ENCODE measurements around the gene IFI27L1. TPM values are rescaled to one million over a fixed set of nuclear protein-coding genes. Genes with fewer than 3 reads are reported as not detected.
A peak's percentile ranks its signal among the peaks of the same experiment; 100 is the strongest.

Gene IFI27L1
- total RNA-seq, 1 experiment from 2014 or later, result 19.6 TPM

DNA sequence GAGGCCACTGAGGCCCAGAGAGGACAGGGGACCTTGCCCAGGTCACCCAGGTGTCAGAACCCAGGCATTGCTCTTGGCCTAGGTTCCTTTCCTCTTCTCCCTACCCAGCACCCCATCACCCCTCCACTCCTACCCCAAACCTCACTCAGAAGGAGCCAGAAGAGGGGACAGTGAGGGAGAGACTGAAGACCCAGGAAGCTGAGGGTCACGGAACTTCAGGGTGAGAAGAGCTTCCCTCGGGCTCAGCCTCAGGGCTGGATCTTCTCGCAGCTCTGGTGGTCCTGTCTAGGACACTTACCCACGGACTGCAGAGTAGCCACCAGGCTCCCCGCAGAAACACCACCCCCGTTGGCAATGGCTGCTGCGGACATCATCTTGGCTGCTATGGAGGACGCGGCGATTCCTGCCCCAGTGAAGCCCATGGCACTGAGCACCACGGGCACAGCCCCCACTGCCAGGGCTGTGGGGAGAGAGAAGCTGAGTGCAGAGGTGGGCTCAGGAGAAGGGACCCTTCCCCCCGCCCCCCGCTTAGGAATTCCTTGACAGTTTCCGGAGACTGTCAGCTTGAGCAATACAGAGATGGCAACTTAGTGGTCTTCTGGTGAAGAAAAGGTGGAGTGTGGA lies 47.2 kb downstream of the IFI27L1 start:
- POLR2A ChIA-PET, result interaction anchor here (0.5 kb wide), 1 partner anchor 56 kb away, joined by 3 read pairs; no protein-coding TSS in a partner anchor

DNA sequence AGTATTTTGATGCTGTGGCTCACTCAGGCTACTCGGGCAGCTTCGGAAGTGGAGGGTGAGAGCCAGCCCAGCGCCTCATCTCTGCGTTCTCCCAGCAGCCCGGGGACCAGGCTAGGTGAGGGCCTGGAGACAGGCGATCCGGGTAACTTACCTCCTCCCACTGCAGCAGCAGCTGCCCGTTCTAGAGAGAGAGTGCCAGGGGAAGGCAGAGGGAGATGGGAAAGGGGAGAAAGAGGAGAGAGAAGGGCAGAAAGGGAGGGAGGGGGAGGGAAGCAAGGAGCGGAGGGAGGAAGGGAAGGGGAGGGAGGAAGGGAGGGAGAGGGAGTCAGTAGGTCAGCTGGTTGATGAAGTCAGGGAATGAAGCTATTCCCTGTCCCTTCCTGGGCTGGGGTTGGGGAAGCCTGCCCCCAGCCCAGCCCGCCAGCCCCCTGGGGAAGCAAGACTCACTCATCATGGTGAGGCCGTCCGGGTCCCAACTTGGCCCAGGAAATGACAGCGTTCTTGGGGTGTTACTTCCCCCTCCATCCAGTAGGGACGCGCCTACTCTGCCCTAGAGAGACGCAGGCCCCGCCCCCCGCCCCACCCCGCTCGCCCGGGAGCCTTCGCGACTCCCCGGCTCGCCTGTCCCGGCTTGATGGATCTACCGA lies 48.1 kb downstream of the IFI27L1 start, which contains the start of gene IFI27L2:
IFI27L2 (minus strand) TSS at position 494 of the 647 bp plus-strand sequence; CDS start at position 454, 40 bp downstream.
- Histone ChIP-seq H3K4me3 (ENCODE audit: low read depth in 2 of 2, low read length in 2 of 2) (peak within 1 kb of the TSS; percentile 47 to 68), H3K36me3 (ENCODE audit: control insufficient read depth, insufficient read depth, low read length) (no peaks in the 10 kb centered on the region), H3K9me3 (ENCODE audit: control insufficient read depth, insufficient read depth, low read depth, low read length) (no peaks in the 10 kb centered on the region), H3K27me3 (ENCODE audit: control insufficient read depth, insufficient read depth, low read length) (no peaks in the 10 kb centered on the region), H3K27ac (ENCODE audit: low read length) (no peak within 1 kb of the TSS), H3K4me1 (ENCODE audit: control insufficient read depth, insufficient read depth, low read length) (peaks cover 4% of the 10 kb centered on the region)
- no TSS peak for BruUV-seq (replicated peaks)
- ChIA-PET POLR2A (no interaction called here), CTCF (interaction anchor here (0.6 kb wide), 5 partner anchors 62 to 569 kb away, joined by 3 to 8 read pairs (median 4); no protein-coding TSS in a partner anchor)
- DNase-seq (ENCODE audit: low read depth, low spot score) (no peak), ATAC-seq (peak; percentile 92)
- in situ Hi-C loops (cut with HindIII; ENCODE audit: low pct_unique_long_range_greater_than_20kb, low sequenced_read_pairs) (no loop called here), intact Hi-C loops (cut with micrococcal nuclease; ENCODE audit: unreplicated experiment) (no loop called here)
- no peak for TF ChIP-seq SIN3A (IDR thresholded peaks at IDR 0.05; ENCODE audit: borderline replicate concordance, insufficient read depth, low read depth, low read length)
- TF ChIP-seq, protein P1, sequence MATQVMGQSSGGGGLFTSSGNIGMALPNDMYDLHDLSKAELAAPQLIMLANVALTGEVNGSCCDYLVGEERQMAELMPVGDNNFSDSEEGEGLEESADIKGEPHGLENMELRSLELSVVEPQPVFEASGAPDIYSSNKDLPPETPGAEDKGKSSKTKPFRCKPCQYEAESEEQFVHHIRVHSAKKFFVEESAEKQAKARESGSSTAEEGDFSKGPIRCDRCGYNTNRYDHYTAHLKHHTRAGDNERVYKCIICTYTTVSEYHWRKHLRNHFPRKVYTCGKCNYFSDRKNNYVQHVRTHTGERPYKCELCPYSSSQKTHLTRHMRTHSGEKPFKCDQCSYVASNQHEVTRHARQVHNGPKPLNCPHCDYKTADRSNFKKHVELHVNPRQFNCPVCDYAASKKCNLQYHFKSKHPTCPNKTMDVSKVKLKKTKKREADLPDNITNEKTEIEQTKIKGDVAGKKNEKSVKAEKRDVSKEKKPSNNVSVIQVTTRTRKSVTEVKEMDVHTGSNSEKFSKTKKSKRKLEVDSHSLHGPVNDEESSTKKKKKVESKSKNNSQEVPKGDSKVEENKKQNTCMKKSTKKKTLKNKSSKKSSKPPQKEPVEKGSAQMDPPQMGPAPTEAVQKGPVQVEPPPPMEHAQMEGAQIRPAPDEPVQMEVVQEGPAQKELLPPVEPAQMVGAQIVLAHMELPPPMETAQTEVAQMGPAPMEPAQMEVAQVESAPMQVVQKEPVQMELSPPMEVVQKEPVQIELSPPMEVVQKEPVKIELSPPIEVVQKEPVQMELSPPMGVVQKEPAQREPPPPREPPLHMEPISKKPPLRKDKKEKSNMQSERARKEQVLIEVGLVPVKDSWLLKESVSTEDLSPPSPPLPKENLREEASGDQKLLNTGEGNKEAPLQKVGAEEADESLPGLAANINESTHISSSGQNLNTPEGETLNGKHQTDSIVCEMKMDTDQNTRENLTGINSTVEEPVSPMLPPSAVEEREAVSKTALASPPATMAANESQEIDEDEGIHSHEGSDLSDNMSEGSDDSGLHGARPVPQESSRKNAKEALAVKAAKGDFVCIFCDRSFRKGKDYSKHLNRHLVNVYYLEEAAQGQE (IDR thresholded peaks at IDR 0.05; ENCODE audit: insufficient read depth in 1 of 2, low read depth in 2 of 2, low read length in 1 of 2), result no peak

More for the DNA sequence above, 47.2 kb downstream of the IFI27L1 start:
- intact Hi-C loops (cut with micrococcal nuclease; ENCODE audit: unreplicated experiment), result no loop called here
- BruUV-seq (replicated peaks), result no TSS peak
- ATAC-seq (no peak), DNase-seq (ENCODE audit: low read depth, low spot score) (no peak)
- peaks cover 4% of the 10 kb centered on the region for H3K4me1 ChIP-seq (ENCODE audit: control insufficient read depth, insufficient read depth, low read length)
- TF ChIP-seq POLR2AphosphoS5 (IDR thresholded peaks at IDR 0.05; ENCODE audit: low read depth, low read length) (no peak), TCF7L2 (IDR thresholded peaks at IDR 0.05; ENCODE audit: low read depth, low read length) (no peak)
- TF ChIP-seq, protein P2, sequence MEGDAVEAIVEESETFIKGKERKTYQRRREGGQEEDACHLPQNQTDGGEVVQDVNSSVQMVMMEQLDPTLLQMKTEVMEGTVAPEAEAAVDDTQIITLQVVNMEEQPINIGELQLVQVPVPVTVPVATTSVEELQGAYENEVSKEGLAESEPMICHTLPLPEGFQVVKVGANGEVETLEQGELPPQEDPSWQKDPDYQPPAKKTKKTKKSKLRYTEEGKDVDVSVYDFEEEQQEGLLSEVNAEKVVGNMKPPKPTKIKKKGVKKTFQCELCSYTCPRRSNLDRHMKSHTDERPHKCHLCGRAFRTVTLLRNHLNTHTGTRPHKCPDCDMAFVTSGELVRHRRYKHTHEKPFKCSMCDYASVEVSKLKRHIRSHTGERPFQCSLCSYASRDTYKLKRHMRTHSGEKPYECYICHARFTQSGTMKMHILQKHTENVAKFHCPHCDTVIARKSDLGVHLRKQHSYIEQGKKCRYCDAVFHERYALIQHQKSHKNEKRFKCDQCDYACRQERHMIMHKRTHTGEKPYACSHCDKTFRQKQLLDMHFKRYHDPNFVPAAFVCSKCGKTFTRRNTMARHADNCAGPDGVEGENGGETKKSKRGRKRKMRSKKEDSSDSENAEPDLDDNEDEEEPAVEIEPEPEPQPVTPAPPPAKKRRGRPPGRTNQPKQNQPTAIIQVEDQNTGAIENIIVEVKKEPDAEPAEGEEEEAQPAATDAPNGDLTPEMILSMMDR (IDR thresholded peaks at IDR 0.05), result no peak
- TF ChIP-seq, protein P1 (IDR thresholded peaks at IDR 0.05; ENCODE audit: insufficient read depth in 1 of 2, low read depth in 2 of 2, low read length in 1 of 2), result no peak
- H3K9me3 ChIP-seq (ENCODE audit: control insufficient read depth, insufficient read depth, low read depth, low read length), result no peaks in the 10 kb centered on the region
- no peaks in the 10 kb centered on the region for H3K27me3 ChIP-seq (ENCODE audit: control insufficient read depth, insufficient read depth, low read length)
- in situ Hi-C loops (cut with HindIII; ENCODE audit: low pct_unique_long_range_greater_than_20kb, low sequenced_read_pairs), result no loop called here
- no peak overlapping the region for H3K4me3 ChIP-seq (ENCODE audit: low read depth in 2 of 2, low read length in 2 of 2)
- H3K36me3 ChIP-seq (ENCODE audit: control insufficient read depth, insufficient read depth, low read length), result no peaks in the 10 kb centered on the region
- no peak overlapping the region for H3K27ac ChIP-seq (ENCODE audit: low read length)
- CTCF ChIA-PET, result interaction anchor here (0.6 kb wide), 2 partner anchors 90 to 93 kb away, joined by 3 to 4 read pairs; no protein-coding TSS in a partner anchor

Data from Panc1 (cell line).